ENCODE data around the gene DENND1C. TPM values are rescaled to one million over a fixed set of nuclear protein-coding genes. Genes with fewer than 3 reads are reported as not detected.

DENND1C gene
- total and polyA plus RNA-seq, 2 of the 8 experiments (the other 6 are each of a cell fraction or from before 2014, with no cell fraction given): 3.6 to 4.0 TPM

DNA sequence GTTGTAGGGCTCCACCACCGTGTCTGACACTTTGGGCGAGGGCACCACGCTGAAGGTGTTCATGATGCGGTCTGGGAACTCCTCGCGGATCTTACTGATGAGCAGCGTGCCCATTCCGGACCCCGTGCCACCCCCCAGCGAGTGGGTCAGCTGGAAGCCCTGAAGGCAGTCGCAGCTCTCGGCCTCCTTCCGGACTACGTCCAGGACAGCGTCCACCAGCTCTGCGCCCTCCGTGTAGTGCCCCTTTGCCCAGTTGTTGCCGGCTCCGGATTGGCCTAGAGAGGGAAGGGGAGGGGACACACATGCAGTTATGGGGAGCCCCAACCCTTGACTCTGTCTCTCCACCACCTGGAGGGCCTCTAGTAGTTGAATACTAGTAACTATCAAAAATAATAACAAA, 14.4 kb upstream of the DENND1C start:
- H3K4ac ChIP-seq (replicated peaks; ENCODE audit: insufficient read length, low read depth, low read length): no peak overlapping the region
- 93% methylated on average over 19 of the region's 19 CpGs; no CpG with 5 or more reads in 1 of the 2 experiments for WGBS, 2 experiments (ENCODE audit: extremely low coverage in 1 of 2, insufficient coverage in 1 of 2, insufficient read length in 1 of 2, insufficient replicate concordance in 2 of 2, low coverage in 1 of 2, low lambda C conversion rate in 2 of 2, missing lambda C conversion rate in 1 of 2)
- no peak overlapping the region for H4K8ac ChIP-seq (ENCODE audit: extremely low read depth, insufficient read depth, low read length)
- H3K27me3 ChIP-seq (replicated peaks in 1 of 4; ENCODE audit: control insufficient read depth in 3 of 4, extremely low read depth in 1 of 4, insufficient read depth in 3 of 4, low read length in 3 of 4): peaks cover 0 to 2% (median 0%) of the 10 kb centered on the region in 4 experiments; a peak in 4 of 7 replicates
- no peak overlapping the region for H3K56ac ChIP-seq (replicated peaks; ENCODE audit: insufficient read length, low read depth, low read length)
- ChIA-PET POLR2A (ENCODE audit: partially characterized antibody) (interaction anchor here (1.0 to 1.4 kb wide), 2 partner anchors 11 to 20 kb away, joined by 3 read pairs; no protein-coding TSS in a partner anchor), CTCF (ENCODE audit: partially characterized antibody) (interaction anchor here (1.0 kb wide), 1 partner anchor 8 kb away, joined by 4 read pairs; no protein-coding TSS in a partner anchor)
- H2BK5ac ChIP-seq (ENCODE audit: low read depth, low read length): no peak overlapping the region
- no peak overlapping the region for H3K4me3 ChIP-seq (ENCODE audit: extremely low read depth in 1 of 4, insufficient read depth in 2 of 4, low read depth in 3 of 4, low read length in 4 of 4)
- DNase-seq (ENCODE audit: low read depth in 1 of 2, low spot score in 2 of 2) (no peak), FAIRE-seq (no peak)
- H3K4me1 ChIP-seq (replicated peaks in 1 of 4; ENCODE audit: control insufficient read depth in 3 of 4, insufficient read depth in 4 of 4, low read length in 3 of 4): peaks cover 0 to under 1% (median 0%) of the 10 kb centered on the region in 4 experiments; a peak in 2 of 7 replicates
- no peaks in the 10 kb centered on the region for H3K23me2 ChIP-seq (ENCODE audit: low read depth, low read length)
- H4K91ac ChIP-seq (replicated peaks; ENCODE audit: insufficient read length, low read length): no peak overlapping the region
- no peak overlapping the region for H2BK120ac ChIP-seq (replicated peaks; ENCODE audit: low read depth, low read length)
- H3K18ac ChIP-seq (ENCODE audit: extremely low read depth, low read length): no peak overlapping the region
- no peak overlapping the region for H2AK5ac ChIP-seq (ENCODE audit: low read depth, low read length)
- H3K9me3 ChIP-seq (ENCODE audit: insufficient read depth in 2 of 2, low read depth in 1 of 2, low read length in 1 of 2): no peaks in the 10 kb centered on the region
- no peak overlapping the region for H3K27ac ChIP-seq (ENCODE audit: low read depth, low read length)
- peaks cover 0 to 5% (median under 1%) of the 10 kb centered on the region in 4 experiments; a peak in 1 of 8 replicates for H3K36me3 ChIP-seq (ENCODE audit: control insufficient read depth in 2 of 4, insufficient read depth in 4 of 4, low read length in 3 of 4)
- H2BK20ac ChIP-seq (ENCODE audit: low read length): no peak overlapping the region
- H2BK12ac ChIP-seq (ENCODE audit: low read depth, low read length): no peak overlapping the region
- no peaks in the 10 kb centered on the region for H4K20me1 ChIP-seq (replicated peaks in 1 of 2; ENCODE audit: control insufficient read depth in 1 of 2, insufficient read depth in 2 of 2, low read length in 2 of 2)
- TF ChIP-seq RXRA (IDR thresholded peaks at IDR 0.05; ENCODE audit: insufficient read depth, low read depth, low read length) (no peak), SIX5 (IDR thresholded peaks at IDR 0.05; ENCODE audit: low read depth, low read length) (no peak), POLR2A (IDR thresholded peaks at IDR 0.05; ENCODE audit: control extremely low read depth in 1 of 2, low read depth in 2 of 2, low read length in 2 of 2) (no peak), CBX8 (IDR thresholded peaks at IDR 0.05; ENCODE audit: borderline replicate concordance, low read depth, low read length) (no peak), CBX5 (IDR thresholded peaks at IDR 0.05; ENCODE audit: low read depth, low read length) (no peak), SP4 (IDR thresholded peaks at IDR 0.05; ENCODE audit: low read length) (no peak), KDM1A (IDR thresholded peaks at IDR 0.05; ENCODE audit: borderline replicate concordance, low read length) (no peak), CTBP2 (IDR thresholded peaks at IDR 0.05; ENCODE audit: borderline replicate concordance, insufficient read depth, insufficient read length, low read length) (no peak), NANOG (IDR thresholded peaks at IDR 0.05; ENCODE audit: insufficient read depth, low read depth, low read length, poor library complexity, severe bottlenecking) (no peak), SIRT6 (IDR thresholded peaks at IDR 0.05; ENCODE audit: low read length) (no peak), TAF1 (IDR thresholded peaks at IDR 0.05; ENCODE audit: low read depth, low read length) (no peak), NRF1 (IDR thresholded peaks at IDR 0.05; ENCODE audit: low read depth, low read length) (no peak), YY1 (IDR thresholded peaks at IDR 0.05; ENCODE audit: low read depth, low read length) (no peak), CREB1 (IDR thresholded peaks at IDR 0.05) (no peak), SP2 (IDR thresholded peaks at IDR 0.05; ENCODE audit: low read length) (no peak), EGR1 (IDR thresholded peaks at IDR 0.05; ENCODE audit: borderline replicate concordance, low read depth, low read length) (no peak)
- H3K14ac ChIP-seq (ENCODE audit: insufficient read length): no peak overlapping the region
- H3K9ac ChIP-seq (replicated peaks in 1 of 4; ENCODE audit: extremely low read depth in 1 of 4, low read depth in 3 of 4, low read length in 3 of 4): no peak overlapping the region
- no peak overlapping the region for H2BK15ac ChIP-seq (ENCODE audit: low read length)
- no peak overlapping the region for H4K5ac ChIP-seq (ENCODE audit: insufficient read length, low read depth, low read length)
- no peaks in the 10 kb centered on the region for H3K79me2 ChIP-seq (ENCODE audit: control insufficient read depth in 1 of 2, insufficient read depth in 2 of 2, low read length in 2 of 2)
- H2AFZ ChIP-seq (ENCODE audit: low read length): no peak overlapping the region
- no peak overlapping the region for H3K23ac ChIP-seq (ENCODE audit: insufficient read length)
- H3K4me2 ChIP-seq (ENCODE audit: insufficient read depth in 1 of 2, low read depth in 2 of 2, low read length in 2 of 2): no peak overlapping the region
- H3K79me1 ChIP-seq (ENCODE audit: low read depth, low read length): no peaks in the 10 kb centered on the region
